Neural progenitor cell (in vitro differentiated cells): ENCODE data around the gene LURAP1L.

Experiments
- EZH2 ChIP-seq: fragments of 200-600 bp; sonication (generic); IDR thresholded peaks from 2 replicates; pipeline ENCODE4 v1.6.1; 2017; ENCODE audit warnings: antibody characterized with exemption, mild to moderate bottlenecking, moderate library complexity
- TF ChIP-seq, protein P1 (sequence below): fragments of 200-600 bp; sonication (generic); IDR thresholded peaks from 2 replicates; pipeline ENCODE4 v1.5.1; 2017; ENCODE audit warnings: antibody characterized with exemption, mild to moderate bottlenecking

GRCh38 chr9:12838546-12838945 is 63.7 kb downstream of the LURAP1L start:
- TF ChIP-seq, protein P1, sequence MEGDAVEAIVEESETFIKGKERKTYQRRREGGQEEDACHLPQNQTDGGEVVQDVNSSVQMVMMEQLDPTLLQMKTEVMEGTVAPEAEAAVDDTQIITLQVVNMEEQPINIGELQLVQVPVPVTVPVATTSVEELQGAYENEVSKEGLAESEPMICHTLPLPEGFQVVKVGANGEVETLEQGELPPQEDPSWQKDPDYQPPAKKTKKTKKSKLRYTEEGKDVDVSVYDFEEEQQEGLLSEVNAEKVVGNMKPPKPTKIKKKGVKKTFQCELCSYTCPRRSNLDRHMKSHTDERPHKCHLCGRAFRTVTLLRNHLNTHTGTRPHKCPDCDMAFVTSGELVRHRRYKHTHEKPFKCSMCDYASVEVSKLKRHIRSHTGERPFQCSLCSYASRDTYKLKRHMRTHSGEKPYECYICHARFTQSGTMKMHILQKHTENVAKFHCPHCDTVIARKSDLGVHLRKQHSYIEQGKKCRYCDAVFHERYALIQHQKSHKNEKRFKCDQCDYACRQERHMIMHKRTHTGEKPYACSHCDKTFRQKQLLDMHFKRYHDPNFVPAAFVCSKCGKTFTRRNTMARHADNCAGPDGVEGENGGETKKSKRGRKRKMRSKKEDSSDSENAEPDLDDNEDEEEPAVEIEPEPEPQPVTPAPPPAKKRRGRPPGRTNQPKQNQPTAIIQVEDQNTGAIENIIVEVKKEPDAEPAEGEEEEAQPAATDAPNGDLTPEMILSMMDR = no peak
- no peak for TF ChIP-seq EZH2
